Adipocyte (in vitro differentiated cells): ENCODE results near the gene OR4S1.
"Not testable (repeated sequence)": the region's sequence is repeated elsewhere in the genome, so short reads cannot be mapped to it uniquely, and the experiment has no call there.

Experiments
- DNase-seq: peaks from one replicate; pipeline ENCODE4 v3.0.0-alpha.2; 2015; ENCODE audit warnings: low read depth
- H3K27me3 ChIP-seq: replicated peaks from 2 replicates; pipeline ENCODE4 v1.7.0; 2013; ENCODE audit warnings: mild to moderate bottlenecking, low read length, moderate library complexity; ENCODE audit not compliant: control insufficient read depth, insufficient read depth
- H3K36me3 ChIP-seq: 2 replicates; pipeline ENCODE4 v1.7.0; 2013; ENCODE audit warnings: low read length, mild to moderate bottlenecking, moderate library complexity; ENCODE audit not compliant: control insufficient read depth, insufficient read depth, severe bottlenecking
- H3K4me1 ChIP-seq: 2 replicates; pipeline ENCODE4 v1.7.0; 2013; ENCODE audit warnings: mild to moderate bottlenecking, low read length, moderate library complexity; ENCODE audit not compliant: control insufficient read depth, insufficient read depth
- H3K4me3 ChIP-seq: 2 replicates; pipeline ENCODE4 v1.7.0; 2013; ENCODE audit warnings: mild to moderate bottlenecking, low read length, moderate library complexity
- H3K9ac ChIP-seq: 2 replicates; pipeline ENCODE4 v1.7.0; 2013; ENCODE audit warnings: mild to moderate bottlenecking, low read length, moderate library complexity
- H3K9me3 ChIP-seq: 2 replicates; pipeline ENCODE4 v1.7.0; 2013; ENCODE audit warnings: mild to moderate bottlenecking, low read length, moderate library complexity; ENCODE audit not compliant: control insufficient read depth

OR4S1 gene

GRCh38 chr11:48346286-48346685 lies 40.3 kb downstream of the OR4S1 start:
- H3K4me3 ChIP-seq, H3K4me1 ChIP-seq, DNase-seq, H3K9ac ChIP-seq, H3K9me3 ChIP-seq, H3K27me3 ChIP-seq, H3K36me3 ChIP-seq: not testable (repeated sequence)

GRCh38 chr11:48354013-48354412 lies 48.0 kb downstream of the OR4S1 start:
- Histone ChIP-seq H3K27me3 (no peaks in the 10 kb centered on the region), H3K36me3 (no peaks in the 10 kb centered on the region), H3K4me3 (no peak overlapping the region), H3K9ac (no peak overlapping the region), H3K4me1 (no peaks in the 10 kb centered on the region), H3K9me3 (no peaks in the 10 kb centered on the region)
- DNase-seq, result no peak

- Histone ChIP-seq H3K36me3 (no peaks in the 10 kb centered on the region), H3K4me1 (no peaks in the 10 kb centered on the region), H3K27me3 (no peaks in the 10 kb centered on the region), H3K9me3 (no peaks in the 10 kb centered on the region), H3K4me3 (no peak overlapping the region), H3K9ac (no peak overlapping the region)
- DNase-seq, result no peak
These were observed 48.7 kb downstream of the OR4S1 start for GRCh38 chr11:48354677-48355076.
